ENCODE measurements around the gene KEAP1.
"Not testable (repeated sequence)": the region's sequence is repeated elsewhere in the genome, so short reads cannot be mapped to it uniquely, and the experiment has no call there.

DNA sequence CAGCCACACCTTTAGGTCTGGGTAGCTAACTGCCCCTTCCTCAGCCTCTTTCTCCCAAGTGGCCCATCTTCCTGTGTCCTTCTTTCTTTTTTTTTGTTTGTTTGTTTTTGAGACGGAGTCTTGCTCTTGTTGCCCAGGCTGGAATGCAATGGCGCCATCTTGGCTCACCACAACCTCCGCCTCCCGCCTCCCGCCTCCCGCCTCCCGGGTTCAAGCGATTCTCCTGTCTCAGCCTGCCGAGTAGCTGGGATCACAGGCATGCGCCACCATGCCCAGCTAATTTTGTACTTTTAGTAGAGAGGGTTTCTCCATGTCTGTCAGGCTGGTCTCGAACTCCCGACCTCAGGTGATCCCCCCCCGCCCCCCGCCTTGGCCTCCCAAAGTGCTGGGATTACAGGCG is 41.1 kb downstream of the KEAP1 start:
- TF ChIP-seq, protein P1, sequence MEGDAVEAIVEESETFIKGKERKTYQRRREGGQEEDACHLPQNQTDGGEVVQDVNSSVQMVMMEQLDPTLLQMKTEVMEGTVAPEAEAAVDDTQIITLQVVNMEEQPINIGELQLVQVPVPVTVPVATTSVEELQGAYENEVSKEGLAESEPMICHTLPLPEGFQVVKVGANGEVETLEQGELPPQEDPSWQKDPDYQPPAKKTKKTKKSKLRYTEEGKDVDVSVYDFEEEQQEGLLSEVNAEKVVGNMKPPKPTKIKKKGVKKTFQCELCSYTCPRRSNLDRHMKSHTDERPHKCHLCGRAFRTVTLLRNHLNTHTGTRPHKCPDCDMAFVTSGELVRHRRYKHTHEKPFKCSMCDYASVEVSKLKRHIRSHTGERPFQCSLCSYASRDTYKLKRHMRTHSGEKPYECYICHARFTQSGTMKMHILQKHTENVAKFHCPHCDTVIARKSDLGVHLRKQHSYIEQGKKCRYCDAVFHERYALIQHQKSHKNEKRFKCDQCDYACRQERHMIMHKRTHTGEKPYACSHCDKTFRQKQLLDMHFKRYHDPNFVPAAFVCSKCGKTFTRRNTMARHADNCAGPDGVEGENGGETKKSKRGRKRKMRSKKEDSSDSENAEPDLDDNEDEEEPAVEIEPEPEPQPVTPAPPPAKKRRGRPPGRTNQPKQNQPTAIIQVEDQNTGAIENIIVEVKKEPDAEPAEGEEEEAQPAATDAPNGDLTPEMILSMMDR (IDR thresholded peaks at IDR 0.05; ENCODE audit: low read depth, low read length): not testable (repeated sequence)
- TF ChIP-seq POLR2A (IDR thresholded peaks at IDR 0.05; ENCODE audit: extremely low read depth, insufficient read length); MYC (IDR thresholded peaks at IDR 0.05; ENCODE audit: low read depth, low read length): not testable (repeated sequence)
- TF ChIP-seq, protein P2, sequence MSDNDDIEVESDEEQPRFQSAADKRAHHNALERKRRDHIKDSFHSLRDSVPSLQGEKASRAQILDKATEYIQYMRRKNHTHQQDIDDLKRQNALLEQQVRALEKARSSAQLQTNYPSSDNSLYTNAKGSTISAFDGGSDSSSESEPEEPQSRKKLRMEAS (IDR thresholded peaks at IDR 0.05; ENCODE audit: low read depth, low read length): not testable (repeated sequence)

All from NB4 (cell line).